DOHH2 (cell line): ENCODE results near the gene SORT1.

Source experiments
- EZH2phosphoT487 ChIP-seq: fragments of 200-600 bp; sonication (generic); IDR thresholded peaks from 2 replicates; pipeline ENCODE4 v1.6.1; 2017; ENCODE audit warnings: borderline replicate concordance, mild to moderate bottlenecking, antibody characterized with exemption, low read length, moderate library complexity, mixed read lengths
- TF ChIP-seq, protein P1 (sequence below): fragments of 200-600 bp; sonication (generic); IDR thresholded peaks from one replicate; pipeline ENCODE4 v1.5.1; 2014; ENCODE audit warnings: antibody characterized with exemption, mild to moderate bottlenecking, low read depth, low read length; ENCODE audit not compliant: poor library complexity, severe bottlenecking

DNA sequence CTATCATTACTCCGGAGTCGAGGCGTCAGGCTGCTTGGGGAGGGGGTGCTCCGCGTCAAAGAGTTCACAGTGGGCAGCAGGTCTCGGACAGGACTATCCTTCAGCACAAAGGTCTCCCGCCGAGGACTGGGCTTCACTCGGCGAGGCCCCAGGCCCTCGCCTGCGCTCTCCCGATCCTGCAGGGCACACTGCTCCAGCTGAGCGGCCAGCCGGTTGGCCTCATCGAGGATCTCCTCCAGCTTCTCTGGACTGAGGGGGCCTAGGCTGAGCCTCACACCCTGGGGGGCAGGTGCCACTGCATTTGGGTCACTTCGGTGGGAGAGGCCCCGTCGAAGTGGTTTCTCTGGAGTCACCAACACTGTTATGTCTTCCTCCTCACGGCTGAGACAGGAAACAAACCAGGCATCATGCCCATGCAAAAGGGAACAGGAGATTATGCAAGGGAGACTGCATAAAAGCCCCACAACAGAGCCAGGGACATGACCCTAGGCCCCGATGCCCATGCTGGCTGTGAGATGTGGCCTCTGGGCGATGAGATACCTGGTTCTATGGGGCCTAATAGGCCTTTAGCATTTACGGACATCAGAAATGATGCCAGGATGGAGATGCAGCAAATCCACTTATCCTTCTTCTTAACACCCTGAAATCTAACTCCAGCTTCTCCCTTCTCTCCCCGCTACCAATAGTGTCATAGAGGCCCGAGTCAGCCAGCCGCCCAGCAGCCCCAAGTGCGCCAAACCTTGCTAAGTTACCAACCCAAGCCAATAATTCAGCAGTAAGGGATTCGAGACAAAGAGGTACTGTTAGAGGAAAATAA lies 115.8 kb downstream of the SORT1 start:
- TF ChIP-seq, protein P1, sequence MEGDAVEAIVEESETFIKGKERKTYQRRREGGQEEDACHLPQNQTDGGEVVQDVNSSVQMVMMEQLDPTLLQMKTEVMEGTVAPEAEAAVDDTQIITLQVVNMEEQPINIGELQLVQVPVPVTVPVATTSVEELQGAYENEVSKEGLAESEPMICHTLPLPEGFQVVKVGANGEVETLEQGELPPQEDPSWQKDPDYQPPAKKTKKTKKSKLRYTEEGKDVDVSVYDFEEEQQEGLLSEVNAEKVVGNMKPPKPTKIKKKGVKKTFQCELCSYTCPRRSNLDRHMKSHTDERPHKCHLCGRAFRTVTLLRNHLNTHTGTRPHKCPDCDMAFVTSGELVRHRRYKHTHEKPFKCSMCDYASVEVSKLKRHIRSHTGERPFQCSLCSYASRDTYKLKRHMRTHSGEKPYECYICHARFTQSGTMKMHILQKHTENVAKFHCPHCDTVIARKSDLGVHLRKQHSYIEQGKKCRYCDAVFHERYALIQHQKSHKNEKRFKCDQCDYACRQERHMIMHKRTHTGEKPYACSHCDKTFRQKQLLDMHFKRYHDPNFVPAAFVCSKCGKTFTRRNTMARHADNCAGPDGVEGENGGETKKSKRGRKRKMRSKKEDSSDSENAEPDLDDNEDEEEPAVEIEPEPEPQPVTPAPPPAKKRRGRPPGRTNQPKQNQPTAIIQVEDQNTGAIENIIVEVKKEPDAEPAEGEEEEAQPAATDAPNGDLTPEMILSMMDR = no peak
- no peak for TF ChIP-seq EZH2phosphoT487
